Myocyte (in vitro differentiated cells): ENCODE data around the gene RALGAPA2. TPM values are rescaled to one million over a fixed set of nuclear protein-coding genes. Genes with fewer than 3 reads are reported as not detected.

Experiments used
- DNase-seq: peaks from one replicate; pipeline ENCODE4 v3.0.0-alpha.2; 2012; ENCODE audit warnings: low read depth
- total RNA-seq: library from RNA; depleted of rRNA; stranded (reverse); fragments of >200 nt; gene quantifications from 2 replicates; pipeline ENCODE4 v1.2.3, GENCODE V29; 2014

RALGAPA2 gene
- total RNA-seq, 1 donor from 2014 or later, result 13.9 TPM

GRCh38 chr20:20683481-20684321, 28.7 kb downstream of the RALGAPA2 start:
- DNase-seq, result no peak

GRCh38 chr20:20683020-20683419, 29.4 kb downstream of the RALGAPA2 start:
- DNase-seq, result no peak

DNA sequence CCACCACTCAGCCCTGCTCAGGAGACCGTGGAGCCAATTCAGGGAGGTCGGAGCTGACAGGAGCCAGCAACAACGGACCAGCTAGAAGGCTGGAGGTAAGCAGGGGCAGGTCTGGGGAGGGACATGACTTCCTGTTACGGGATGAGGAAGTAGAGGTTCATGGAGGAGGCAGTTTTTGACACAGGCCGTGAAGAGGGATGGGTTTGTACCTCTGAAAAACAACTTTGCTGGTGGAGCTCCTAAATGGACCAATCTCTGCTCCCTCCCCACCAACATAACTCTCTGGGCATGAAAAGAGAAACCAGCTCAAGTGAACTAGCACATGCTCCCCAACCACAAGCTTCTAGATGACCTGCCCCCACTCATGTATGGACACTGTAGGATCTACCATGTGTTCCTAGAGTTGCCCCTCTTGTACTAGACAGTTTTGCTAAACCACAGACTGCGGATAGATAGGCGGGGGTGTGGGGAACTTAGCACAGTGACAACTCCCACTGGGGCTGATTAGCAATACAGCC, 31.4 kb downstream of the RALGAPA2 start:
- DNase-seq, result no peak

DNA sequence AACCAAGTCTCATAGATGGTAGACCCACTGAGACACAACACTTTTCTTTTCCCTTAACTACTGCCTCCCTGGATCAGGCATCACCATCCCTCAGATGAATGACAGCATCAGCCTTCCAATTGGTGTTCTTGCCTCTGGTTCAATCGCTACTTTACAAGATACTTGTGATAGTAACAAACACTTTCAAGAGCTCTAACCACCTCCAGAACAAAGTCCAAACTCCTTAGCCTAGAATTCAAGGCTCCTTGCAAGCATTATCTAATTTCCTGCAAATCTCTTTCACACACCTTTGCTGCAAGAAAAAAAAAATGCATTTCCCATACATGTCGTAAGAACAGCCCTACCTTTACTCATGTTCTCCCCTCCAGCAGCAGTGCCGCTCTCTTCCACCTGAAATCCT, 33.1 kb downstream of the RALGAPA2 start:
- DNase-seq, result no peak

- no peak for DNase-seq
Measured at GRCh38 chr20:20677186-20677585, 35.3 kb downstream of the RALGAPA2 start.

GRCh38 chr20:20668639-20669038, 43.8 kb downstream of the RALGAPA2 start:
- DNase-seq, result peak; percentile 4

- no peak for DNase-seq
Measured at GRCh38 chr20:20666359-20666758, 46.1 kb downstream of the RALGAPA2 start.

- DNase-seq, result peak; percentile 10
Measured at GRCh38 chr20:20665606-20666332, 46.7 kb downstream of the RALGAPA2 start.

- peak; percentile 44 for DNase-seq
Measured at GRCh38 chr20:20664795-20665589, 47.5 kb downstream of the RALGAPA2 start.

DNA sequence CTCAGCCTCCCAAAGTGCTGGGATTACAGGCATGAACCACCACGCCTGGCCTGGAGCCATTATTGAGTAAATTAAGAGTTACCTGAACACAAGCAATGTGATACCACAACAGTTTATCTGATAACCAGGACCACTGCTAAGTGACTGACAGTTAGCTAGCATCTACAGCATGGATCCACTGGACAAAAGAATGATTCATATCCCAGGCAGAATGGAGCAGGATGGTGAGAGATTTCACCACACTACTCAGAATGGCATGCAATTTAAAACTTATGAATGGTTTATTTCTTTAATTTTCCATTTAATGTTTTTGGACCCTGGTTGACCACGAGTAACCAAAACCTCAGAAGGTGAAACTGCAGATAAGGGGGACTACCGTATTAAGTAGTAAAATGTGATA, 48.6 kb downstream of the RALGAPA2 start:
- no peak for DNase-seq

DNA sequence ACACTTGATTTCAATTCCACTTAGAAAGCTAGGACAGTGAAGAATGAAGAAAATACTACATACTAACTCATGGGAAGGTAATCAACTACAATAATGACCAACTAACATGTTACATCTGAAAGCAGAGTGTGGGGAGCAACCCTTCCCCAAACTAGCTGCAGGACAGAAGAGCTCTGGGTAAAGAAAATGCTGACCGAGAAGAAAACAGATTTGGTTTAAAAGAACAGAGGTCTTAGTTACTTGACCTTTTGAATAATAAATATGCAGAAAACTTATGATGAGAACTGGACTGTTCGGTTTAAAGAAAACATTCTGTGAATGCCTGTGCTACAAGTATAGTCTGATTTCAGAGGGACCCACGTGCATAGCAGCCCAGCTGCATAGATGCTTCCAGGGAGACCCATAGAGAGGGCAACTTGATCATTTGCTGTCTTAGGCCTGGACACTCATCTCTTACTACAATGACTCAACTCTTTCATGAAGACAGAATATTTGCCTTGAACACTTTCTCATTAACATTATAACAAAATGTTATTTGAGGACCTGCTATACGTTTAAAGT, 53.5 kb downstream of the RALGAPA2 start:
- DNase-seq, result no peak

DNA sequence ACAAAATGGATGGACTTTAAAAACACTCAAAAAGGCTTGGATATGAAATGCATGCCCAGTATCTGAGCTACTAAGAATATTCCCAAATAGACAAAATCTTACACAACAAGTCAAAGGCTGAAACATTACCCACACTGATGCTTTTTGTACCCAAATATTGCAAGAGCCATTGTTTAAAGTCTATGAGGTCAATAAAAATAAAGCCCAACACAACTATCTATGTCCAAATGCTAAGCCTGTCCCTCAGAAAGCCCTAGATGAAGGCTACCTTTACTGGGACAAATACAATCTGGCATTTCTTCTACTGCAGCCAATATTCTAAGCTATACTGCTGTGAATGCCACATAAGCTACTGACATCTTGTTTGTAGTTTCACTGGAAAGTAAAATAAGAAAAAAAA, 54.3 kb downstream of the RALGAPA2 start:
- no peak for DNase-seq

GRCh38 chr20:20657092-20657491, 55.4 kb downstream of the RALGAPA2 start:
- no peak for DNase-seq

DNA sequence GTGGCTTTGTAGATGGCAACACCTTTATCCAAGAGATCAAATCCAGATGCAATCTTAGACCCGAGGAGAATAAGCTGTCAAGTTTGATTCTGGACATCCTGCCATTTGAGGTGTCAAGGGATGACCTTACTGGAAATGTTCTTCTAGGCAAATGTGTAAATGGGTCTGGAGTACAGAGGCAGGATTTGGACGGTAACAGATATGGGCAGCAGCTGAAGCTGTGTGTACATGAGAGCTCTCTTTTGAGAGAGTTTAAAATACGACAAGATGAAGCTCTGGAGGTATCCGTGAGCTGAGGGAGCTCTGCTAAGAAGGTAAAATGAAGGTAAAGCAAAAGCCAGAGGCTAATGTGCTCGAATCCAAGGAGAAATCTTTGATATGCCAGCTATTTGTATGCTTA, 56.6 kb downstream of the RALGAPA2 start:
- DNase-seq, result no peak

DNA sequence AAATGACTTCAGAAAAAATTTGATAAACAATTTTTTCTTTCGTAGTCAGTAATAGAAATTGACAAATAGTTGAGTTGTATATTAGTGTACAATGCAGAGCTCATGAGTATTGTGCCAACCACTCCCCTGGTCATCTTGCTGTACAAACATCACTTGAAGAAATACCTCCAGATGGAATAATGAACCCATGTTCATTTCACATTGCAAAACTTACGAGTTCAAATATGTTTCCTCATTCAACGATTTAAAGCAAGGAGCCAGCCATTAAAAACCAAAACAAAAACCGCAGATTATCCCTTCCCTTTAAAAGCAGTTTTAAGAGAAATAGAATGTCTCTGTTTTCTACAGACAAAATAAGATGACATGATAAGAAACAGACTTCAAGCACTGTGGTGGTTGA, 62.5 kb downstream of the RALGAPA2 start:
- no peak for DNase-seq

DNA sequence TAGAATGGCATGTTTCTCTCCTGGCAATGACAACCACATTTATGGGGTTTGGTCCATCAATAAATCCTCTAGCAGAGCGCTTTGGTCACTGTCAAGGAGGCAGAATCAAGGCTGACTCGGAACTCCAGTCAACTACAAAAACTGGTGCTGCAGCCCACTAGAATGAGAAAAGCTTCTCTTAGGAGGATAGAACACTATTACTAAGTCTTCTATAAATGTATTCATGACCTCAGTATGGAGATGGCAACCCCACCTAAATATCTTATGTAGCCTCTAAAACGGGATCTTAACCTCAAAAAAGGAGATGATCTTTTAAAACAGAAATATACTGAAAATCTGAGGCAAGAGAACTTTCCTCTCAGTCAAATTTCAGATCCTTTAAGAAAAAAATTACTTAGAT, 68.5 kb downstream of the RALGAPA2 start:
- DNase-seq, result peak; percentile 7

DNA sequence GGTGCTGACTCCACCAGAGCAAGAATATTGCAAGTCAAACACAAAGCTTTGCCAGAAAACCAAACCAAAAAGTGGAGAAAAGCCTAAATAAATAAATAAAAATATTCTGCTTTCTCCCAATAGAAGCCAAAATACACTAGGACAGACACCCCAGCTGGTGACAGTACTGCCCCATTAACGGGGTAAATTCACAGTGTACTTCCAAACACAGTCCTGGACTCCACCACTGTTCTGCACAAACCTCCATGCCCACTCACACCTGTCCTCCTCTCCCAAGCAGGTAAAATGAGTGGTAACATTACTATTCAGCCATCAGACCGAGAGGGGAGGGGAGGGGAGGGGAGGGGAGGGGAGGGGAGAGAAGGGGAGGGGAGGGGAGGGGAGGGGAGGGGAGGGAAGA, 70.7 kb downstream of the RALGAPA2 start:
- DNase-seq, result no peak

DNA sequence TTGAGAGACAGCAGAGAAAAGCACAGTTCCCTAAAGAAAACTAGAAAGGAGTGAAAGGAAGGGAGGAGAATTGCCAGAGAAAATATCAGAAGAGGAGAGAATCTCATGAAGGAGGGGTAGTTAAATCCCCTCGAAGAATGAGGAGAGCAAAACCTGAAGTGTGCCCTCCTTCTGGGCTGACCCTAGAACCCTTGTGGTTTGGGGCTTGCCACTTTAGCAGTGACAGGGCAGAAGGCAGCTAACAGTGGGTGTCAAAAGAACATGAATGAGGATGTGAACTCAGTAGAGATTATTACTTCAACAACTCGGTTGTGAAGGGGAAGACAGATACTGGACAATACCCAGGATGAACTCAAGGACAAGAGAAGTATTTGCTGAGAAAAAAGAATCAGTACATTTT, 73.6 kb downstream of the RALGAPA2 start:
- no peak for DNase-seq

DNA sequence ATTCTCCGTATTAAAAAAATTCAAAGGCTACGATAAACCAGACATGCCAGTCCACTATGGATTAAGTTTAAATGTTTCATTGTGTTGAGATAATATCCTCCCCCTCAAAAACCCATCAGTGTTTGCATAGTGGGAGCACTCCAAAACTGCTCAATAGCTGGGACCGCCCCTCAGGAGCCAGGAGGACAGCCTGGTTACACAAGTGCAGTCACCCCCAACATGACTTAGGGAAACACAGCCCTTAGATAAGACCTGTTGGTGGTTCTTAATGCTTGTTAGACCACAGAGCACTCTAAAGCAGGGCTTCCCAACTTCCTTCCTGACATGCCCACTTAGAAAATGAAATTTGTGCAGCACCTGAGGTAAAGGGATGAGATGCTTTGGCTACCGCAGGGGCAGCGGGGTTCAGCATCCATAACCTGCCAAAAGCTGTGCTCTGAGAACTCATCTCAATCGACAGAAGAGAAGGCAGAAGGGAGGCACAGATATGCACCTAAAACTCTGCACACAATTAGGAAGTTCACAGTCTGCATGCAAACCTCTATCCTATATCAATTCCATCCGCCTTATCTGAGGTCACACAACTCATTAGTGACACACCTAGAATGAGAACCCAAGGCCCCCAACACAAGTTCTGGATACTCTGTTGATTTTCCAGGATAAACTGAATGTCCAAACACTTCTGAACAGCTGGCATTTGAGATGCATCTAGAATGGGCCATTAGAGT, 74.3 kb downstream of the RALGAPA2 start:
- DNase-seq, result no peak

GRCh38 chr20:20635006-20635405, 77.4 kb downstream of the RALGAPA2 start:
- no peak for DNase-seq

DNA sequence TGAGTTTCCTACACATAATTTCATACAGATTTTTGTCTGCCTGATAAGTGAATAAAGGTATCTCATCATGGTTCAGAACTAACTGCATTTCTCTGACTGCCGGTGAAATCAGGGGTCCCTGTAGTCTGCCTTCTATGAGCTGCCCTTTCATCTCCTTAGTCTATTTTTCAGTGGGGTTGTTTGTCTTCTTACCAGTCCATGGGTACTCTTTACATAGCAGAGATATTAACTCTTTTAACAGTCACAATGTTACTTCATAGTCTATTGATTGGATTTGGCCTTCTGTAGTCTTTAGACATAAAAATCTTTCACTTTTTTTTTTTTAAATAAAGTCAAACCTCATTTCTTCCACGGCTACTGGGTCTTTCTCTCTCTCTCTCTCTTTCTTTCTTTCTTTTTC, 79.8 kb downstream of the RALGAPA2 start:
- DNase-seq, result no peak
